K562 (cell line): ENCODE measurements around the gene CDC42EP5. TPM values are rescaled to one million over a fixed set of nuclear protein-coding genes. Genes with fewer than 3 reads are reported as not detected.

Source experiments
- AFF1 ChIP-seq, 2 experiments: fragments of 450-650 bp; IDR thresholded peaks; 2 replicates each; pipeline ENCODE4 v1.6.1; 2018; ENCODE audit warnings: mild to moderate bottlenecking in 2 of 2, low read depth in 1 of 2; ENCODE audit not compliant: partially characterized antibody in 2 of 2
- ARNT ChIP-seq, 2 experiments: fragments of 450-650 bp; IDR thresholded peaks; 2 replicates each; pipeline ENCODE4 v1.6.1; 2016; ENCODE audit warnings: mild to moderate bottlenecking in 1 of 2
- FOXM1 ChIP-seq, 2 experiments: fragments of 450-650 bp in 1 of 2; sonication (generic) in 1 of 2; formaldehyde crosslinking in 1 of 2; IDR thresholded peaks; 2 replicates each; pipeline versions ENCODE4 v1.6.1 to v1.9.0; 2017 to 2022; ENCODE audit warnings: low read depth in 2 of 2, mild to moderate bottlenecking in 2 of 2, missing genetic modification reagents in 1 of 2, moderate library complexity in 1 of 2
- MCM2 ChIP-seq: fragments of 450-650 bp; IDR thresholded peaks from 2 replicates; pipeline ENCODE4 v1.6.1; 2017; ENCODE audit warnings: low read depth, mild to moderate bottlenecking
- PBX2 ChIP-seq, 2 experiments: IDR thresholded peaks in 1 of 2; conservative IDR thresholded peaks in 1 of 2; 2 replicates each; pipeline ENCODE4 v1.6.1; 2016; ENCODE audit warnings: low read depth in 2 of 2, mild to moderate bottlenecking in 1 of 2, missing compliant biosample characterization in 1 of 2, missing genetic modification characterization in 1 of 2, moderate library complexity in 1 of 2
- PKNOX1 ChIP-seq: fragments of 450-650 bp; IDR thresholded peaks from 2 replicates; pipeline ENCODE4 v1.6.1; 2016
- REST ChIP-seq, 2 experiments: fragments of 450-650 bp; formaldehyde crosslinking in 1 of 2; IDR thresholded peaks; 2 replicates each; pipeline versions ENCODE4 v1.4.0 to v1.6.1; 2014 to 2020; ENCODE audit warnings: mild to moderate bottlenecking in 2 of 2, borderline replicate concordance in 1 of 2, low read depth in 1 of 2
- polyA plus RNA-seq, 8 experiments: library from polyadenylated mRNA; depleted of rRNA in 4 of 8; stranded (reverse) in 5 of 8; unstranded in 3 of 8; fragments of >200 nt; fragmentation: Nextera tagmentation in 2 of 8; fragmentation: Illumina TruSeq in 1 of 8; extraction: Ambion mirVana in 2 of 8; extraction: Trizol in 1 of 8; gene quantifications; 2 replicates each; pipeline versions ENCODE4 v1.2.1 to v1.2.3, GENCODE V29; 2011 to 2014; ENCODE audit warnings: inconsistent platforms in 1 of 8, missing spikeins in 1 of 8
- total RNA-seq, 7 experiments: library from RNA; depleted of rRNA in 6 of 7; stranded (reverse); fragments of >200 nt in 6 of 7; fragmentation: Illumina TruSeq in 2 of 7; extraction: Trizol in 2 of 7; gene quantifications; 2 replicates each; pipeline versions ENCODE4 v1.2.1 to v1.2.3, GENCODE V29; 2011 to 2021; ENCODE audit warnings: low replicate concordance in 1 of 7

Gene CDC42EP5
- total and polyA plus RNA-seq, 9 of the 15 experiments (the other 6 are each of a cell fraction or from before 2014, with no cell fraction given), result 0.15 to 0.38 TPM; not detected in 7

GRCh38 chr19:54481326-54481930 is 8.3 kb upstream of the CDC42EP5 start (continued):
- TF ChIP-seq PBX2 (CRISPR knock-in tag; IDR thresholded peaks at IDR 0.05; ENCODE audit: low read depth) (no peak), PBX2 (tag; conservative IDR thresholded peaks at IDR 0.05; ENCODE audit: low read depth) (no peak), ARNT (IDR thresholded peaks at IDR 0.05) (no peak), PKNOX1 (peak; percentile 52; the same call in 1 of the 2 replicates), MCM2 (no peak), AFF1 (IDR thresholded peaks at IDR 0.05; ENCODE audit: low read depth in 1 of 2, partially characterized antibody in 2 of 2) (no peak), FOXM1 (IDR thresholded peaks at IDR 0.05; ENCODE audit: low read depth) (no peak), FOXM1 (CRISPR knock-in tag; IDR thresholded peaks at IDR 0.05; ENCODE audit: low read depth) (no peak), REST (IDR thresholded peaks at IDR 0.05; ENCODE audit: borderline replicate concordance) (peak; percentile 46; the same call in 1 of the 2 replicates), REST (CRISPR knock-in tag; IDR thresholded peaks at IDR 0.05; ENCODE audit: low read depth) (no peak)
